Anterior cingulate cortex (tissue), 58 donors: Measurements from ENCODE around the gene THSD7A.
"Not testable (repeated sequence)": the region's sequence is repeated elsewhere in the genome, so short reads cannot be mapped to it uniquely, and the experiment has no call there.

Experiments used
- DNase-seq, 58 donors: peaks; one replicate each; lab custom pipeline; 2025; lab: John Stamatoyannopoulos, UW

THSD7A gene

DNA sequence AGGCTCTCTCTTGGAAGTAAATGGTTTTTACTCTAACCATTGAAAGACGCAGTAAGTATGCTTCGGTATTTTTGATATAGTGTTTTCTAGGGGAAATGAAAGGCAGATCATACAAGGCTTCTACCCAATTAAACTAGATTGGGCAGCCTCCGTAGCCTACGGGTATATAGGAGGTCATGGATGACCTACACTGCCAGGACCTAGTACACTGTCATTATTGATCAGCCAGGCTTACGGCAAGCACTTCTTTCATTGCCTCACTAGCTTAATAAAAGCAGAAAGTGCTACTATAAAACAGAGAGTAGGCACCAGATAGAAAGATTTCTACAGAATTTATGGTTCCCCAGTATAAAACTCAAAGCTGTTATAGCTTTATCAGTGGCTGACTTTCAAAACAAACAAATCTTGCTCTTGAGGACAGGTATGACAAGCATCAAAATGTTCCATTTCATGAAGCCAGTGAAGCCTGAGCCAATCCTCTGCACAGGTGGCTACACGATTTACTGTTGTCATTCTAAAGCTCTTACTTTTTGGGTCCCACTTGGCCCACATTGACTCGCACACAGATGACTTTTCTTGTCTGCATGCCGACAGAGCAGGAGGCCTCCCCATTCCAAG, 358.1 kb downstream of the THSD7A start:
- DNase-seq: no peak

DNA sequence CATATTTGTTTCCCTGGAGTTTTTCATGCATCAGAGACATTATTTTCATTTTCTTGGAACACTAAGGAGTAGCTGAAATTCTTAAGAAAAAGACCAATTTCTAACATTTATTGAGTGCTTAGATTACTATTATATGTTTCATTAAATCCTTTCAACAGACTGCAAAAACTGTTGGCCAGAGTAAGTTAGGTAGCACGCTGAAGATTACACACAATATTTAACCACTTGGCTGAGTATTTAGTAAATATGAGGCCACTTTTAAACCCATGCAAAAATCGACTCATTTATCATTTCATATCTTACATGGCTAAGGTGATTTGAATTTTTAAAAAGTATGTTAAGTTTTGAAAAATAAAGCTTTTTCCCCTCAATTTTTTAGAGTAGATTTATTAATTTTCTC, 358.8 kb downstream of the THSD7A start:
- no peak for DNase-seq

DNA sequence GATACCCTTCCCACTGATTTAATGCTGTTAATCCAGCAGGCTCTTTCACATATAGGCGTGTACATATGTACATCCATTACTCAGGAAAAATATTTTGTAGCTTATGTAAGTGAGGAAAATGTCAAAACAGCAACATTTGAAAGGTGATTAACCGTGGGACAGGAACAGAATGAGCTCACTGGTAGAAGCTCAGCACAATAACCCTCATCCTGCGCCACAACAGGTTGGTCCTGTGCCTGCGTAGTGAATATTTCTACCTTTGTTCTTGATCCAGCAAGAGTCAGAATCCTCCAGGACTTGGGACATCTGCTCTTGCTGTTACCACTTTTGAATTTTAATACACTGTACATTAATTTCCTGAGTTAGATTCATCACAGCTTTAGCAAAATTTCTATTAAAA, 359.4 kb downstream of the THSD7A start:
- DNase-seq: no peak

DNA sequence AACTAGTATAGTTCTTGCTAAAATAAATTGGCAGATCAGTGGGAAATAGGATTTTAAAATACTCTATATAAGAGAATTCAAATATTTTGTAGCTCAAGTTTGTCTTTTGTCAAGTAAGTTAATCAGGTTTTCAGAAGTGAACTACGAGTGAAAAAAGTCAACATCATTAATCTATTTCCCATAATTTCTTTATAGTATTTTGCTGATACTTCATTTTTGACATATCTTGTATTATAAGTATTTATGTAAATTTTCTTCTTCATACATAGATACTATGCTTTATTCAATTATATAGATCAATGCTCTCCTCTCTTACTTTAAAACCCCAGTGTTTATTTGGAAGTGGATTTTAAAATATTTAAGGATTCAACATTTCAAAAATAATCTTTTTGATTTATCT, 360.7 kb downstream of the THSD7A start:
- DNase-seq: no peak

DNA sequence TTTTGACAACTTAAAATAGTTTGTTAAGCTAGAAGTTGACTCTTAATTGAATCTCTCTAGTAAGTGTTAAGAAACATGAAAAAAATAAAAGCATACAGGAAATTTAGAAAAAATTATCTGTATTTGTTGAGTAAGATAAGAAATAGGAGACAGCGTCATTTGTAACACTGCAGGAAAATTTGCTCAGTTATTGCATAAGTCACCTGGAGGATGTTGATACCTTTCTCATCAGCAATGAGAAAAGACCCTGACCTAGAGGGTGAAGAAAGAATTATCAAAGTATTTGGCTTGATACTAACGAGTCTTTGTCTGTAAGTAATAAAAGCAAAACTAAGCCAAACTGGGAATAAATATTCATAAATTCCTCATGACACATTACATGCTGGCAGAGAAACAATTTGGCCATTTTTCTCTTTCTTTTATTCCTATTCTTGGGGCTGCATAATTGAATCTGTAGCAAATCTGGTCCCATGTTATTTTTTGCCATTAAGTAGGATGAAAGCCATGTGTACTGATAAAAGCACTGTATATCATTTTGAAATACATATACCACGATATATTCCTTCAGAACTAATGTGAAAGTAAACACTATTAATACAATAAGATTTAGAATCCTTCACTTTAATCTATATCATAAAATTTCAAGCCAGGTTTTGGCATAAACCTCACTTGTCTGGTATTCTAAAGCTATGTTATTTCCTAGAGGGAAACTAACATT, 362.8 kb downstream of the THSD7A start:
- no peak for DNase-seq

DNA sequence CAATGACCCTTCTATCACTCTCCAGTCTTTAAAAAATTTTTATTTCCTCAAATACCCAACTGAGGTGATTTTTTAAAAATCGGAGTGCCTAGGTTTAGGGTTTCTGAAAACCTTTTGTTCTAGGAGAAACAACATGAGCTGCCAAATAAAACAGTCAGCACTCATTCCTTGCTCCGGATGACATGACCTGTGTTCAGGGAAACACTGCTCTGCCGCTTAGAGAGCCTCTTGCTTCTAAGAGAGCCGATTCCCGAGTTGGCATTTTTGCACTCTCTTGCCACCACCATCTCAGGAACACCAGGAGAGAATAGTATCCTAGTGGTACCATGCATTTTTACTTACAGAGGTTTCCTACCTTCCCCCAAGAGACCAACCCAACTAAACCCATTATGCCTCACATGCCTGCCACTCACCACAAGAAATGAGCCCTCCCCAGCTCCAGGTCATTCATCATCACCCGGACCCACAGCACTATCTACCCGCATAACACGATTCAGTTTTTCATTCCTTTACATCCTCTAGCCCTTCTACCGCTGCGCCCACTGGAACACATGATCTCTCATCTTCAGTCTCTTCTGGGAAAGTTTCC, 365.4 kb downstream of the THSD7A start:
- DNase-seq: no peak

DNA sequence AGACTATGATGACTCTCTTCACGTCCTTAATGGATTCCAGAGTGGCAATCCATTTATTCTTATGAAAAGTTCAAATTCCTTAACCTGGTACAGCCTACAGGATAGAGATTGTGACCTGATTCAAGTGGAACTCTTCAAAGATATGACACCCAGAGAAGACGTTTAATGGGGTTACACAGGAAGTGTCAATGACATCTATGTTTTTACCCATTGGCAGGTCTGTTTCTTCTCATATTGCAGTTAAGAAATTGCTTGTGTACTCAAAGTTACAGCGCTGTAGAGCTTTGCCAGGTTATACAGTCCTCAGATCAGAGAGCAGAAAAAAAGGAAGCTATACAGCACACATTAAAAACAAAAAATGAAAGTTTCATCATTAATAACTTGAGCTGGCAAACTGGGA, 367.4 kb downstream of the THSD7A start:
- no peak for DNase-seq

DNA sequence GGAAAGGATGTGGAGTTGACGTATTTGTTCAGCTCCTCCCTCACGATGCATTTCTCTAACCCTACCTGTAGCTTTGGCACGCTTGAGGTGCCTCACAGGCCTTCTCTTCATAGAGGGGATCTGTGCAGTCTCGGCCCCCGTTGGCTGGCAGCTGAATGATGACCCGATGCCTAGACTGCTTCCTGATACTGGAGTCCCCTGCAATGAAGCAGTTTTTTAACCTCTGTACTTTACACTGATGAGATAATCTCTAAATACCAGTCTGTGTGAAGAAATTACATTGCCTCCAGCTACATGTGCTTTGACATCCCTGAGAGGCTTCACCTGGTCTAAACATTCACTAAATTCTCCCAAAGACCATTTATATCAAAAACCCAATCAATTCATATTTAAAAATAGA, 370.1 kb downstream of the THSD7A start:
- DNase-seq: no peak

DNA sequence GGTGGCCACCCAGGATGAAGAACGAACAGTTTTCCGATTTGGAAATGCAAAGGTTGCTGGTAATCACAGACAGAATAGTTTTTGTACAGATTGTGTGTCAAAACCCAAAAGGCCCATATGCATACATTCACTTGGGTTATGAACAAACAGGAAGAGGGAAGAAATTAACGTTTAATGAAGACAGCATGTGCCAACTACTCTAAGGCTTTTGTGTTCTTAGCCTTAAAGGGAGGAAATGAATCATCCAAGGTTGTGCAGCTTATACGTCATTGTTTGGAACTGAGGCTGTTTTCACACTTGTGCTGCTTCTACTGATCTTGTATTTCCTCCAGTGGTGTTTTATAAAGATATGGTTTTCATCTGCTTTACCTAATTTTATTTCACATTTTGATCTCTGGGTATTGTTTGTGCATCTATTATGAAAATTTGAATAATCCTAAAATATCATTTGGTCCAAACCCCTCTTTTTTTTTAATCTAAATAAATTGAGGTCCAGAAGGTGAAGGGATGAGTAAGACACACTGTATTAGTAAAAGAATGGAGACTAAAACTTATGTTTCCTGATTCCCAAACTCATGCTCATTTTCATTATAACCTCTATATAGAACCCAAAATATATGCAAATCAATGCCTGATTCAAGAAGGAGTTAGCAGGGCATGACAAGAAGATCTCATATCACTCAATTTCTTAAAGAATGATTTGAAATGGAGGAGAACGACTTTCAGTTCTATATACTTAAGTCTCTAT, 373.1 kb downstream of the THSD7A start:
- DNase-seq: no peak

DNA sequence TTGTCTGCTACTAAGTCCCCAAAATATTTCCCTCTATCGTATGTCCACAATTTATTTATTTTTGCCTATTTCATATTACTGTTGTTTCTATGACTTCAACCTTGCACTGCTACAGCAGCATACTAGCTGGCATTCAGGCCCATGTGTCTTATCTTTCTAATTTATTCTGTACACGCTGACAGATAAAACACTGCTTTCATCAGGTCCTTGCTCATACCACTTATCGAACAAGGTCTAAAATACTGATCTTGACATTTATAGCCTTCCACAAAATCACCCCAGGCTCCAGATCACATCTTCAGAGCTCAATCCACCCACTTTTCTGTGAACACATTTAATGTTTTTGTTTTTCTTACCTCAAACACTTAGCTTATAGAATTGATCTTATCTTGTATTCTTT, 374.6 kb downstream of the THSD7A start:
- no peak for DNase-seq

DNA sequence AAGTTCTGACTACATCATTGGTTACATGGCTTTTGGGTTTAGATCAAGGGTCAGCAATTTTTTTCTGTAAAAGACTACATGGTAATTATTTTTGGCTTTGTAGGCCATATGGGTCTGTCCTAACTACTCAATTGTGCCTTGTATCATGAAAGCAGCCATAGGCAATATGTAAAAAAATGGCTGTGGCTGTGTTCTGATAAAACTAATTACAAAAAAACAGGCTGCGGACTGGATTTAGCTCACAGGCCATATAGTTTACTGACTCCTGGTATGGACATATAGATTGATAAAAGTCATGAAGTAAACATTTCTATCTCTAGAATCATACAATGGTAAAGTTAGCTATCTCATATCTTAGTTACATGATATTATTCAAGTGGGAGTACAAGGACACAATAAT, 375.4 kb downstream of the THSD7A start:
- no peak for DNase-seq

DNA sequence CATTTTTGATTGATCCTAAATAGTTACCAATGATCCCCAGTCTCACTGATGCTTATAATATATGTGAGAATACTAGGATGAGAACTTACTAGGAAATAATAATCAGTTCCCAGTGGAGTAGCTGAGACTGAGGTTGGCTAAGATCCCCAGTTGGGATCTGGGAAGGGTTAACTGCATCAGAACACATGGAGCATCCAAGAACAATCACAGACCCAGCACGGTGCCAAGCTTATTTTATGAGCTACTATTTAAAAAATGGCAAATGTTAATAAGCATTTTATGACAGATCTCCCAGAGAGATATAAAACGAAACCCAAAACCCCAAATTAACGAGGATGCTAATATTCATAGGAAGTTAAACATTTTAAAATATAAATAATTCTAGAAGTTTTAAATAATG, 379.5 kb downstream of the THSD7A start:
- DNase-seq: no peak

DNA sequence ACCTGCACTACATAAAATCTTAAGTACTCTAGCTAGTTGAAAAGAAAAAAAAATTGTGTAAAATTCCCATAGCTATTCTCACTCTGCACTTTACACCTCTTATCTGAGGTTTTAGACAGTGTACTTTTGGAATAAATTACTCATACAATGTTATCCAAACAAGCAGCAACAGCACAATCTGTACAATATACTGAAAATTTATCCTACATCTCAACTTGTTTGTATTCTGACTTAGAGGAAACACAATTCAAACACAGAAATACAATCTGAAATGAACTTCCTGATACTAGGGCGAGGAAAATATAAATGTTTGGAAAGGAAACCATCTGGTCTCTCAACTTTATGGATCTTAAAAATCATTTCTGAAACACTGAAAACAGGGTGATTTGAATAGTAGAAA, 381.7 kb downstream of the THSD7A start:
- DNase-seq: no peak

DNA sequence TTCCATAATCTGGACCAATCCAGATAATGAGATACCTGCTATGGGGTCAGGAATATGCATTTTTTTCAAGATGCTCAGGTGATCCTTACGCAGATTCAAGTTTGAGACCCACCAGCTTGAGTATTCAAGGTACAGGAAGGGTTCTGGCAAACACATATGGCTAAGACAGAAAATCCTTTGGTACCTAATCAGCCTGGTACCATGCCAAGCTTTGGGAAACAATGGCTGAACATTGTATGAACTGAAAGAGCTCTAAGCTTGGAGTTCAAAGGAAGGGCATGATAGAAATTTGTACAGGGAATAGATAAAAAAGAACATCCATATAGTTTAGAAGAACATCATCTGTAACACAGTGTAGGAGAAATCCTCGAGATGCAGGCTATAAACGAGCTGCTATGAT, 382.7 kb downstream of the THSD7A start:
- no peak for DNase-seq

DNA sequence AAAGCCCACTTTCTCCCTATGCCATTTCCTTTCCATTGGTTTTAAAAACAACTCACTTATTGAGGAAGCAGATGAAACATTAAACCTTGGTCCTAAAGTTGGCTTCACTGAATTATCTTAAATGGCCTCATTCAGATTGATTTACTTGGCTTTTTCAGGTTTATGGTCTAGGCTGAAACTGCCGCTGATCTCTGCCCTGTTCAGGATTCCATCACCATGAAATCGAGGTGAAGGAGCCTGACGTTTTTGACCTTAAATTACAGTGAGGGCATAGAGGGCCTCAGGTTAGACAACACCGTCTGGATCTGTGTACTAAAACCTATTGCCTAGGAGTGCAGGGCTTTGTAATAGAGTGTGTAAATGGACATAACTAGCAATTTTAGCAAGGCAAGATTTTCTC, 383.7 kb downstream of the THSD7A start:
- DNase-seq: no peak

DNA sequence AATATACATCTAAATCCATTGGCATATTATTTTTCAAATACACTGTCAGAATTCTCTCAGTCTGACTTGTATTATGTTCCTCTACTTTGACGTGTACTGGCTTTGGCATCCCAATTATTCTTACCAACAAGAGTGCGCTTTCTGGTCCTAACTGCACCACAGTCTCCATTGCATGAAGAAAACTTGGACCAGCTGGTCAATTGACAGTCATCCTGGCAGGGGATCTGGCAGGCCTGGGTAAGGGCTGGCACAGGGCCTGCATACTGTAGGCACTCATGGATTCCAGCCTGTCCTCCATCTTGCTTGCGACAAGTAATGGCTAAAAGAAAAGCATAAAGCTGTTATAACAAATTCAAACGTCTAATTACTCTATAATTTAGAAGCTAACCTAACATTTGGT, 384.9 kb downstream of the THSD7A start:
- no peak for DNase-seq

DNA sequence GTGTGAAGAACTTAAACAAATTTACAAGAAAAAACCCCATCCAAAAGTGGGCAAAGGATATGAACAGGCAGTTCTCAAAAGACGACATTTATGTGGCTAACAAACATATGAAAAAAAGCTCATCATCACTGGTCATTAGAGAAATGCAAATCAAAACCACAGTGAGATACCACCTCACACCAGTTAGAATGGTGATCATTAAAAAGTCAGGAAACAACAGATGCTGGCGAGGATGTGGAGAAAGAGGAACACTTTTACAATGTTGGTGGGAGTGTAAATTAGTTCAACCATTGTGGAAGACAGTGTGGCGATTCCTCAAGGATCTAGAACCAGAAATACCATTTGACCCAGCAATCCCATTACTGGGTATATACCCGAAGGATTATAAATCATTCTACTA, 388.1 kb downstream of the THSD7A start:
- DNase-seq: not testable (repeated sequence)

DNA sequence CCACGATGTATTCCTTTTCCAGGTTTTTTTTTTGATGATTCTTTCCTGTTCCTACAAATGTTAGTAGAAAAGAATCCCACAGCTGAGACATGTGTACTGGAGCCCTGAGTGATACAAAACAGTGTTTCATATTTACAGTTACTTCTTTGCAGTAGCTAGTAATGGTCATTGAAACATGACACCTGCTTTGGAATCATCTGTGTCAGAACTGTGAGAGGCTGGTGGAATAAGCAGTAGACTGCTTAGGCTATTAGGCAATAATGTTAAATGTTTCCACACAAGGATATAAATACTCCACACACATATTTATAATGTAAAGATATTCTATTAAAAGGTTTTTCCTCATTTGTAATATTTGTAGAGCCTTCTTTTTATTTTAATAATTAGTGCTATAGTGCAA, 394.0 kb downstream of the THSD7A start:
- DNase-seq: no peak

DNA sequence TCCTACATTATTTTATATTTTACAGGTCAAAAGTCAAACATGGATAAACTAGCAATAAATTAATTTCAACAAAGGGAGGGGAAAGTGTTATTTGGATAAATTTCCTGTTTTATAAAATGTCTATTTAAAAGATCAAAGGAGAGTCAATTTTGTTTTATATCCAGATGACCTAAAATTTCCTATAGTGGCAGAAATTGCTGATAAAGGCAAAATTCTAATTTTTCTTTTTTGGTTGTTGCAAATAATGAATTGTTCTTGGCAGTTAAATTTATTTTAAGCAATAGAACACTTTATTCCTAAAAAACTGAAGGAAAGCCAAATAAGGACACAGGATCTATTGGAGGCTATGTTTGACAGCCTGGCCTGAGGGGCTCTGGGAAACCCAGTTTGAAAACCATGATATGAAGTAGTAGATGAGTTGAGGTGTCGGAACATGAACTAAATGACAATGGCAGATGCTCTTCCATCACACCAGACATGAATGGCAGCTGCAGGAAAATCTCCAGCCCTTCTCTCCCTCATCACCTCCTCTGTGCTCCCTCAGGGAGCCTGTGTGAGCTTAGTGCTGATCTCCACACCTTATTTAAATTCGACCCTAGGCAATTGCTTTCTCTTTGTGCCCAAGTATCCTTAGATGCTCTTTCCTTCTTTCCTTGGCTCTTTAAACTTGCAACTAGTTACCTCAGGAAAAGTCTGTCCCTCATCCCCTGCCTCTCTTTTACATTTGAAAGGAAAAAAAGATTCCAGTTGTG, 395.0 kb downstream of the THSD7A start:
- DNase-seq: no peak

DNA sequence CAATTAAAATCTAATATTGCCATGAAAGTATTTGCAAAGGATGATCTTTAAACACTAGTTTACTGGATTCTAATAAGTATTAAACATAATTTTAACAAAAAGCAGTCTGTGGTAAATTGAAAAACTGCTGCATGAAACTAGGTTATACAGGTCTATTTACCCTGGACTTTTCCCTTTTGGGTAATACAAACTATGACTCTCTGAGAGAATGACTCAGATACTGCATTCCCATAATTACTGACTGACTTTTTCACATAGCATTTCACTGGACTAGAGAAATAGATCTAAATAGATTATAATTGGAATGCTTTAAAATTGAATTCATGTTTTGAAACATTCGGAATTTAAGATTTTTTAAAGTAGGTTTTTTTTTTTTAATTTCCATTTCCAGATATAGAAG, 395.7 kb downstream of the THSD7A start:
- no peak for DNase-seq

DNA sequence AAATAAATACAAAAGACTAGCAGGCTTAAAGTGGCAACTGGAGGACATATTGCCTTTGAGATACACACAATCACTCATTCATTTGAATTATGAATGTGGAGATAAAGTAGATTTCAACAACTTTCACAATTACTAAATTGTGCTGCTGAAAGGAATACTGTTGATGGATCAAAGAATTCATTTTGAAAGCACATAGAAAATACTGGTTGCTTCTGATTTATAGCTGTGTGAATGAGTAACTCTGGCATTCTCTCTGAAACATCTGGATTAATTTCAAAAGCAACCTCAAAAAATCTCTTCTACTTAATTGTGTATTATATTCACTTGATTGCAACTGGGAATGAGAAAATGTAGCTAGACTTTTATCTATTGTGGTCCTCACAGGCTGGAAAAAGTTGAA, 397.6 kb downstream of the THSD7A start:
- no peak for DNase-seq
